ENCODE measurements around the gene CACNA1G.

DNA sequence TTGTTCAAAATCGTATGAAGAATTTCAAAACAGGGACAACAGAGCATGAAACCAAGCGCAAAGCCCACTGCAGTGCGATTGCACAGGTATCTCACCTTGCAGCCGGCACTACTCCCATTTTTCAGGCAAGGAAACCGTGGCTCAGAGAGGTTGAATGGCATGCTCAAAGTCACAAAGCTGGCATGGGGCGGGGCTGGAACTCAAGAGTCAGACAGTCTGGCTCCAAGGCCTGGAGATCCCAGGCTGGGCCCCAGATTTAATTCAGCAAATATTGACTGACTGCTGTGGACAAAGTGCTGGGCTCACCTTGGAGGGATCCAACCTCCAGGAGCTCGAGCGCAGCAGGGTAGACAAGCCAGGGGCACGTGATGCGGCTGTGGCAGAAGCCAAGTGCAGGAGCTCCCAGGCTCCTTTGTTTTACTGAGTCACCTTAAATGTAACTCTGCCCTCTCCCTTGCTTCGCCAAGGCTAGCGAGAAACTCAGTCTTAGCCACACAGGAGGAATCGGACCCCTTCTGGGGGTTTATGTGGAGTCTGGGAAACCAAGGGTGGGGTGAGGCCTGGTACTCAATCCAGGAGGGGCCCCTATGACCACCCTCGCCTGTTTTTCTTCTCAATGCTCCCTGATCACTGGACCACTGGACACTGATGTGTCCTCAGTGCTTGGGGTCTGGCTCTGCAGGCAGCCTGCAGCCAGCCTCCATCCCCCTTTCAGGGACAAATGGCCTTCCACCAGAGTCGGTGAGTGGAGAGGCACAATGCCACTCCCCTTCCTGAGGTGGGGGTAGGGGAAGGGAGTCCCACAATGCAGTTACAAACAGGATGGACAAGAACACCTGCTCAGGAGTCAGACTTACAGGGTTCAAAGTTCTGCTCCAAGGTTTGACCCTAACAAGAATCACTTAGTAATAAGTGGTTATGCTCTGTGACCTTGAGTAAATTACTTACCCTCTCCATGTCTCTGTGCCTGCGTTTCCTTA, 17.4 kb upstream of the CACNA1G start:
- TF ChIP-seq GATA2 (IDR thresholded peaks at IDR 0.05; ENCODE audit: low read depth, low read length), result no peak
- no peak for TF ChIP-seq GATA3 (IDR thresholded peaks at IDR 0.05; ENCODE audit: low read depth, low read length)

Measured in SH-SY5Y (cell line).